Adrenal gland (tissue), 12 donors: ENCODE data around the gene KCNJ9. TPM values are rescaled to one million over a fixed set of nuclear protein-coding genes. Genes with fewer than 3 reads are reported as not detected.
A peak's percentile ranks its signal among the peaks of the same experiment; 100 is the strongest.

ENCODE experiments used
- DNase-seq, 7 donors: peaks; one replicate each; pipeline ENCODE4 v3.0.0-alpha.2; 2019 to 2020
- H3K27ac ChIP-seq, 5 donors: fragments of 200-600 bp; sonication (generic) in 4 of 5; 1 replicate in 3 of 5; 2 replicates in 2 of 5; pipeline versions ENCODE4 v1.5.1 to v1.8.0; 2016 to 2020; ENCODE audit warnings: mild to moderate bottlenecking in 1 of 5
- H3K27me3 ChIP-seq: fragments of 200-600 bp; 2 replicates; pipeline ENCODE4 v1.8.0; 2021
- H3K36me3 ChIP-seq, 2 donors: fragments of 200-600 bp; replicated peaks in 1 of 2; 1 replicate in 1 of 2; 2 replicates in 1 of 2; pipeline versions ENCODE4 v1.5.1 to v1.8.0; 2018 to 2022
- H3K4me1 ChIP-seq, 2 donors: fragments of 200-600 bp; replicated peaks in 1 of 2; 1 replicate in 1 of 2; 2 replicates in 1 of 2; pipeline versions ENCODE4 v1.5.1 to v1.8.0; 2018 to 2021
- H3K4me3 ChIP-seq, 4 donors: fragments of 200-600 bp; sonication (generic) in 3 of 4; one replicate each; pipeline ENCODE4 v1.5.1; 2016 to 2018
- H3K9me3 ChIP-seq, 3 donors: fragments of 200-600 bp; sonication (generic) in 1 of 3; replicated peaks in 1 of 3; 1 replicate in 2 of 3; 2 replicates in 1 of 3; pipeline versions ENCODE4 v1.5.1 to v1.8.0; 2016 to 2021
- POLR2A ChIP-seq, 2 donors: fragments of 450-650 bp; IDR thresholded peaks; one replicate each; pipeline ENCODE4 v1.6.1; 2017; ENCODE audit warnings: antibody characterized with exemption in 2 of 2, mild to moderate bottlenecking in 2 of 2, moderate library complexity in 1 of 2
- WGBS, 4 donors: extraction: QIAGEN DNeasy Blood & Tissue Kit in 2 of 4; methylation state at CpG; one replicate each; pipeline versions ENCODE4 v1.1.5 to v1.1.7; 2013 to 2017; 5-methylcytosine and 5-hydroxymethylcytosine counted together
- intact Hi-C, 2 donors: fragments of 100-400 bp; cut with DNase I; formaldehyde crosslinking; loops; one replicate each; pipeline versions ENCODE4 v1.14.1 to v1.15.0; 2022 to 2023
- polyA plus RNA-seq, 3 donors: library from polyadenylated mRNA; stranded (reverse); fragments of 200-250 nt in 2 of 3; fragments of 350-450 nt in 1 of 3; fragmentation: Illumina TruSeq in 1 of 3; extraction: RNeasy Lipid Tissue Mini Kit (QIAGEN cat#74804) in 1 of 3; gene quantifications; one replicate each; pipeline ENCODE4 v1.2.3, GENCODE V29; 2013 to 2014
- total RNA-seq, 9 donors: library from RNA; depleted of rRNA in 4 of 9; stranded (reverse); fragments of >200 nt in 4 of 9; fragments of 120-200 nt in 1 of 9; fragmentation: NEBNext Ultra II Directional in 1 of 9; extraction: Animal tissue kit (Norgen Biotek cat#: 25700) in 1 of 9; gene quantifications; one replicate each; pipeline versions ENCODE4 v1.1.0 to v1.2.4, GENCODE V29; 2013 to 2023
- TF ChIP-seq, protein P1 (sequence below), 6 experiments: fragments of 450-650 bp in 4 of 6; fragments of 200-600 bp in 2 of 6; sonication (generic) in 1 of 6; IDR thresholded peaks; 1 replicate in 5 of 6; 2 replicates in 1 of 6; pipeline versions ENCODE4 v1.5.1 to v1.8.0; 2016 to 2021; ENCODE audit warnings: antibody characterized with exemption in 6 of 6, mild to moderate bottlenecking in 2 of 6, moderate library complexity in 1 of 6
- donor health status: healthy with polysubstance abuse.
- donor health status: Bipolar disorder and iron deficiency.
- donor health status: DM: yes; HTN: yes; CAD: no.
- donor health status: DM: no; HTN: no; CAD: no.
- donor health status: DM: no; HTN: no; CAD: no.
- donor health status: DM: yes; HTN: yes; CAD: no.

Gene KCNJ9
- total and polyA plus RNA-seq, 12 donors, result 0.14 to 1.1 (median 0.22) TPM; not detected in 6

DNA sequence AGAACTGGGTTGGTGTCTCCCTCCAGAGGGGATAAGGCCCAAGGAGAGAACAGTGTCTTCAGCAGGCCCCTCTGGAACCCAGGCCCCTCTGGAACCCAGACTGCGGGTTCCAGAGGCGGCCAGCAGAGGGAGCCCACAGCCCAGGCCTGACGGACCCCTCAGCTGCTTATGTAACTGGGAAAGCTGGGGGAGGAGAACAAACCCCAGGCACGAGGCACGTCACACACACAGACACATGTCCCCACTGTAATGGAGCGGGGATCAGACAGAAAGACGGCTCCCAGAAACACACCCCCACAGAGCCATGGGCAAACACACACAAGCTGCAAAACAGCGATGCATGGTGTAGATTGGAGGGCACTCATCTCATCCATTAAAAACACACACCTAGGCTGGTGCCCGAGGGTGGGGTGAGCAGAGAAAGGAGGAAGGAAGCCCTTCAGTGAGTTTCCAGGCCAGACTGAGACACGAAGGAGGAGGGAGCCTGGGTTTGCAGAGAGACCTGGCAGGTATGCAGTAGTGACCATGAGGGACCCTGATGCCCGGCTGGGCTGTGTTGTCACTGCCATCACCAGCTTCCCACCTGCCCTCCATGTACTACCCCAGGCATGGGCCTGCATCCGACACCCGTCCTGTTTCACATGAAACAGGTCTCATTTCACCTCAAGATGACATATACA is 19.8 kb downstream of the KCNJ9 start:
- Histone ChIP-seq H3K36me3 (no peaks in the 10 kb centered on the region), H3K27ac (peak overlapping the region in 2 of 5 donors; percentile 15 to 90), H3K4me1 (peaks cover 10 to 18% of the 10 kb centered on the region in 2 donors), H3K4me3 (no peak overlapping the region), H3K27me3 (no peaks in the 10 kb centered on the region), H3K9me3 (no peaks in the 10 kb centered on the region)
- peak; percentile 83 to 96 (median 89) for DNase-seq
- WGBS, 4 donors, result 21 to 34% (median 23%) methylated on average over 10 to 13 of the region's 13 CpGs
- TF ChIP-seq, protein P1, sequence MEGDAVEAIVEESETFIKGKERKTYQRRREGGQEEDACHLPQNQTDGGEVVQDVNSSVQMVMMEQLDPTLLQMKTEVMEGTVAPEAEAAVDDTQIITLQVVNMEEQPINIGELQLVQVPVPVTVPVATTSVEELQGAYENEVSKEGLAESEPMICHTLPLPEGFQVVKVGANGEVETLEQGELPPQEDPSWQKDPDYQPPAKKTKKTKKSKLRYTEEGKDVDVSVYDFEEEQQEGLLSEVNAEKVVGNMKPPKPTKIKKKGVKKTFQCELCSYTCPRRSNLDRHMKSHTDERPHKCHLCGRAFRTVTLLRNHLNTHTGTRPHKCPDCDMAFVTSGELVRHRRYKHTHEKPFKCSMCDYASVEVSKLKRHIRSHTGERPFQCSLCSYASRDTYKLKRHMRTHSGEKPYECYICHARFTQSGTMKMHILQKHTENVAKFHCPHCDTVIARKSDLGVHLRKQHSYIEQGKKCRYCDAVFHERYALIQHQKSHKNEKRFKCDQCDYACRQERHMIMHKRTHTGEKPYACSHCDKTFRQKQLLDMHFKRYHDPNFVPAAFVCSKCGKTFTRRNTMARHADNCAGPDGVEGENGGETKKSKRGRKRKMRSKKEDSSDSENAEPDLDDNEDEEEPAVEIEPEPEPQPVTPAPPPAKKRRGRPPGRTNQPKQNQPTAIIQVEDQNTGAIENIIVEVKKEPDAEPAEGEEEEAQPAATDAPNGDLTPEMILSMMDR (IDR thresholded peaks at IDR 0.05), result peak; percentile 91 to 97 (median 94)
- TF ChIP-seq POLR2A (IDR thresholded peaks at IDR 0.05), result peak in 1 of 2 donors; percentile 53
- intact Hi-C loops, result loop anchor here in 1 of 2 donors (10.0 kb wide), 1 partner anchor 154 kb away; no protein-coding TSS in a partner anchor

DNA sequence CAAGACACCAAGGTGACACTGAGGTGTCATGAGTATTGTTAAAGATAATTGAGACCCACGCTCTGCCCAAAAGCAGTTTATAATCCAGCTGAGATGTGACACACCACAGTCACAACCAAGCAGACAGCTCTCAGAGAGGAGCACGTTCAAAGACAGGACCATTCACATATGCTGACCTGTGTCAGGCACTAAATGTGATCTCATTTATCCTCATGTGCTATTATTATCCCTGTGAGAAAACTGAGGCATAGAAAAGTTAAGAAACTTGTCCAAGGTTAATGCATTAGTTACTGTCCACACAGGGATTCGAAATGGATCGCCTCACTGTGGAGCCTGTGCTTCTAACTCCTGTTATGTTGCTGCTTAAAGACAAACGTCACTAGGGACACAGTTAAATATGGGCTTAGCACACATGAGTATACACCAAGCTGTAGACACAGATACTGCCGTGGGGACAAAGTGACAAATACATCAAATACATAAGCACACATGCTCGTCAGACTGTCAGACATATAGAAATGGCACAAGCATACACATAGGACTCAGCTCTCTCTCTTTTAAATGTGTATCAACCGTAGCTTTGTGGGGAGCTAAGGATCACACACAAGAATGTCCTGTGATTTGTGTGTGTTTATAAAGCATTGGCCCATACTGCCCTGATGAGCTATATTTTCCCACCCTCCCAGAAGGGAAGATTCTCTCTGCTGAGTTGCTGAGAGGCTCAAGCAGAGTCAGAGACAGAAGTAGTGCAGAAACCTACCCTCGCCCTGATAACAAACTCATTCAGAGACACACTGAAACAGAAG is 20.6 kb downstream of the KCNJ9 start:
- no peaks in the 10 kb centered on the region for H3K9me3 ChIP-seq
- H3K27me3 ChIP-seq, result no peaks in the 10 kb centered on the region
- no peak for DNase-seq
- H3K36me3 ChIP-seq, result no peaks in the 10 kb centered on the region
- H3K27ac ChIP-seq, result peak overlapping the region in 1 of 5 donors; percentile 90
- H3K4me1 ChIP-seq, result peaks cover 10 to 11% of the 10 kb centered on the region in 2 donors
- WGBS, 4 donors, result 68 to 85% (median 76%) methylated on average over 9 of the region's 9 CpGs
- intact Hi-C loops, result loop anchor here in 1 of 2 donors (10.0 kb wide), 1 partner anchor 153 kb away; no protein-coding TSS in a partner anchor
- H3K4me3 ChIP-seq, result no peak overlapping the region
- TF ChIP-seq POLR2A (IDR thresholded peaks at IDR 0.05), result no peak
- TF ChIP-seq, protein P1 (IDR thresholded peaks at IDR 0.05), result no peak

DNA sequence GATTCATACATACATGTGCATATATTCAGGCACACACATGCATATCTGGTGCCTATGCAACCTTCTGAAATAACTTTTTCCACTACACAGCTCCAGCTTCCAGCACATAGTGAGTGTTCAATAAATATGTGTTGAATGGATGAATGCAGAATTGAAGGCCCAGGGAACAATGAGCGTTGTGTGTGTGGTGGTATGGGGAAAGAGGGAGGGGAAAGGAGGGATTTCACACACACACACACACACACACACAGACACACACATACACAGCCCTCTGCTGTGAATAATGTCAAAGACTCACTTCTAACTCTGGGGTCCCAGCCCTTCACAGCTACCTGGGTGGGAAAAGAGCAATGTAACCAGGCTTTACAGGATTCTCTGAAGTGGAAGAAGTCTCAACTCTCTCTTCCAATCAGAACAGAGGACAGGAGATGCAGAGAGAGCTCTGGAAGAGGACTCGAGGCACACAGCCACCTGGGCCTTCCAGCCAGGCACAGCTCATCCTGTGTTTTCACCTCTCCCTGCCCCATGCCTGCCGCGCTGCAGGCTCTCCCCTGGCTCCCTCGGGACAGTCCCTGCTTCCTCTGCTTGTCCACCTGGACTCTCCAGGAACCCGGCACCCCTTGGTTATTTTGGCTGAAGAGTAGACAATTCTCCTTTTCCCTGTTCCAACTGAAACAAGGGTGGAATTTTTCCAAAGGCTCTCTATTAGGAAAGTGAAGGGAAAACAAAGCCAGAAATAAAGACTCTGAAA is 22.5 kb downstream of the KCNJ9 start:
- H3K4me1 ChIP-seq, result peaks cover 0 to 10% of the 10 kb centered on the region in 2 donors
- intact Hi-C loops, result loop anchor here in 1 of 2 donors (10.0 kb wide), 1 partner anchor 151 kb away; no protein-coding TSS in a partner anchor
- 67 to 71% (median 69%) methylated on average over 6 of the region's 6 CpGs for WGBS, 4 donors
- TF ChIP-seq, protein P1 (IDR thresholded peaks at IDR 0.05), result no peak
- no peak for TF ChIP-seq POLR2A (IDR thresholded peaks at IDR 0.05)
- H3K27ac ChIP-seq, result no peak overlapping the region
- no peak overlapping the region for H3K4me3 ChIP-seq
- H3K9me3 ChIP-seq, result no peaks in the 10 kb centered on the region
- no peaks in the 10 kb centered on the region for H3K27me3 ChIP-seq
- DNase-seq, result no peak
- no peaks in the 10 kb centered on the region for H3K36me3 ChIP-seq
